Skeletal muscle satellite cell (primary cell): ENCODE data around the gene CIDEB.
"Not testable (repeated sequence)": the region's sequence is repeated elsewhere in the genome, so short reads cannot be mapped to it uniquely, and the experiment has no call there.

Experiments used
- H3K27me3 ChIP-seq: 2 replicates; pipeline ENCODE4 v1.7.0; 2013; ENCODE audit warnings: low read length; ENCODE audit not compliant: control insufficient read depth, insufficient read depth
- H3K36me3 ChIP-seq: 2 replicates; pipeline ENCODE4 v1.7.0; 2013; ENCODE audit warnings: mild to moderate bottlenecking, control low read depth, low read length; ENCODE audit not compliant: insufficient read depth
- H3K4me1 ChIP-seq: 2 replicates; pipeline ENCODE4 v1.7.0; 2013; ENCODE audit warnings: low read length; ENCODE audit not compliant: control insufficient read depth, insufficient read depth
- H3K4me2 ChIP-seq: 2 replicates; pipeline ENCODE4 v1.7.0; 2013; ENCODE audit warnings: mild to moderate bottlenecking, low read length
- H3K4me3 ChIP-seq: 2 replicates; pipeline ENCODE4 v1.7.0; 2013; ENCODE audit warnings: low read length
- H3K9ac ChIP-seq: 2 replicates; pipeline ENCODE4 v1.7.0; 2013; ENCODE audit warnings: mild to moderate bottlenecking, low read depth, low read length, moderate library complexity
- H3K9me3 ChIP-seq: replicated peaks from 2 replicates; pipeline ENCODE4 v1.7.0; 2013; ENCODE audit warnings: mild to moderate bottlenecking, control low read depth, low read length

The CIDEB gene

GRCh38 chr14:24330973-24331674, 23.3 kb upstream of the CIDEB start:
- H3K4me3 ChIP-seq = no peak overlapping the region

GRCh38 chr14:24329736-24330135, 22.0 kb upstream of the CIDEB start:
- H3K4me1 ChIP-seq = peaks cover 24% of the 10 kb centered on the region
- H3K4me3 ChIP-seq = no peak overlapping the region
- no peaks in the 10 kb centered on the region for H3K9me3 ChIP-seq
- no peak overlapping the region for H3K4me2 ChIP-seq
- peaks cover 29% of the 10 kb centered on the region for H3K27me3 ChIP-seq
- no peaks in the 10 kb centered on the region for H3K36me3 ChIP-seq
- no peak overlapping the region for H3K9ac ChIP-seq

More at GRCh38 chr14:24330973-24331674, 23.3 kb upstream of the CIDEB start:
- H3K9me3 ChIP-seq = no peaks in the 10 kb centered on the region
- H3K4me1 ChIP-seq = peaks cover 27% of the 10 kb centered on the region
- H3K9ac ChIP-seq = no peak overlapping the region
- H3K27me3 ChIP-seq = peaks cover 36% of the 10 kb centered on the region
- no peaks in the 10 kb centered on the region for H3K36me3 ChIP-seq
- no peak overlapping the region for H3K4me2 ChIP-seq

- peaks cover 26% of the 10 kb centered on the region for H3K27me3 ChIP-seq
- H3K4me3 ChIP-seq = no peak overlapping the region
- no peaks in the 10 kb centered on the region for H3K9me3 ChIP-seq
- peaks cover 18% of the 10 kb centered on the region for H3K4me1 ChIP-seq
- H3K36me3 ChIP-seq = no peaks in the 10 kb centered on the region
- no peak overlapping the region for H3K4me2 ChIP-seq
- H3K9ac ChIP-seq = no peak overlapping the region
Observed at GRCh38 chr14:24329073-24329663, 21.4 kb upstream of the CIDEB start.

GRCh38 chr14:24327914-24328313, 20.1 kb upstream of the CIDEB start:
- not testable (repeated sequence) for H3K36me3 ChIP-seq, H3K4me1 ChIP-seq

GRCh38 chr14:24327303-24327702, 19.5 kb upstream of the CIDEB start:
- Histone ChIP-seq H3K27me3 (peaks cover 29% of the 10 kb centered on the region), H3K4me3 (no peak overlapping the region), H3K9ac (no peak overlapping the region), H3K9me3 (no peaks in the 10 kb centered on the region), H3K4me1 (peaks cover 4% of the 10 kb centered on the region), H3K36me3 (no peaks in the 10 kb centered on the region), H3K4me2 (no peak overlapping the region)

More at GRCh38 chr14:24327914-24328313, 20.1 kb upstream of the CIDEB start:
- H3K4me3 ChIP-seq, H3K4me2 ChIP-seq, H3K9me3 ChIP-seq, H3K9ac ChIP-seq: not testable (repeated sequence)
- H3K27me3 ChIP-seq = peaks cover 29% of the 10 kb centered on the region

GRCh38 chr14:24325963-24326362, 18.2 kb upstream of the CIDEB start:
- H3K4me3 ChIP-seq = no peak overlapping the region
- no peak overlapping the region for H3K4me2 ChIP-seq
- no peaks in the 10 kb centered on the region for H3K36me3 ChIP-seq
- H3K9me3 ChIP-seq = no peaks in the 10 kb centered on the region
- H3K4me1 ChIP-seq = no peaks in the 10 kb centered on the region
- H3K9ac ChIP-seq = no peak overlapping the region
- peaks cover 37% of the 10 kb centered on the region for H3K27me3 ChIP-seq

GRCh38 chr14:24325041-24325530, 17.3 kb upstream of the CIDEB start:
- no peaks in the 10 kb centered on the region for H3K4me1 ChIP-seq
- H3K27me3 ChIP-seq = peaks cover 45% of the 10 kb centered on the region
- no peak overlapping the region for H3K9ac ChIP-seq
- H3K4me3 ChIP-seq = no peak overlapping the region
- no peak overlapping the region for H3K4me2 ChIP-seq
- no peaks in the 10 kb centered on the region for H3K36me3 ChIP-seq
- H3K9me3 ChIP-seq = no peaks in the 10 kb centered on the region

- no peak overlapping the region for H3K9ac ChIP-seq
- H3K4me2 ChIP-seq = no peak overlapping the region
- H3K4me1 ChIP-seq = no peaks in the 10 kb centered on the region
- peaks cover 56% of the 10 kb centered on the region for H3K27me3 ChIP-seq
- no peaks in the 10 kb centered on the region for H3K9me3 ChIP-seq
- no peaks in the 10 kb centered on the region for H3K36me3 ChIP-seq
- no peak overlapping the region for H3K4me3 ChIP-seq
Observed at GRCh38 chr14:24324024-24324423, 16.2 kb upstream of the CIDEB start.

GRCh38 chr14:24323341-24323740, 15.6 kb upstream of the CIDEB start:
- Histone ChIP-seq H3K9ac (no peak overlapping the region), H3K9me3 (no peaks in the 10 kb centered on the region), H3K4me3 (no peak overlapping the region), H3K4me1 (no peaks in the 10 kb centered on the region), H3K27me3 (peaks cover 63% of the 10 kb centered on the region), H3K36me3 (no peaks in the 10 kb centered on the region), H3K4me2 (no peak overlapping the region)

- Histone ChIP-seq H3K9me3 (no peaks in the 10 kb centered on the region), H3K36me3 (no peaks in the 10 kb centered on the region), H3K27me3 (peaks cover 67% of the 10 kb centered on the region), H3K4me1 (peaks cover 1% of the 10 kb centered on the region), H3K4me2 (no peak overlapping the region), H3K4me3 (no peak overlapping the region), H3K9ac (no peak overlapping the region)
Observed at GRCh38 chr14:24322672-24323071, 14.9 kb upstream of the CIDEB start.

- Histone ChIP-seq H3K36me3 (no peaks in the 10 kb centered on the region), H3K4me1 (peaks cover 12% of the 10 kb centered on the region), H3K9me3 (no peaks in the 10 kb centered on the region), H3K4me3 (no peak overlapping the region), H3K27me3 (peaks cover 63% of the 10 kb centered on the region), H3K9ac (no peak overlapping the region), H3K4me2 (no peak overlapping the region)
Observed at GRCh38 chr14:24321212-24321975, 13.6 kb upstream of the CIDEB start.
